ENCODE data around the gene RAD23A. TPM values are rescaled to one million over a fixed set of nuclear protein-coding genes. Genes with fewer than 3 reads are reported as not detected.

Gene RAD23A
- total RNA-seq, 3 donors from 2014 or later = 65.9 to 84.3 (median 66.5) TPM

- Histone ChIP-seq H3K27ac (peak overlapping the region; percentile 96 to 97), H3K4me1 (peaks cover 9 to 17% of the 10 kb centered on the region in 2 donors), H3K27me3 (no peaks in the 10 kb centered on the region), H3K9me3 (no peaks in the 10 kb centered on the region), H3K36me3 (peaks cover 4% of the 10 kb centered on the region), H3K4me3 (peak overlapping the region; percentile 92 to 100 (median 99))
- intact Hi-C loops (cut with DNase I; ENCODE audit: low total_unique reads) = no loop called here
- TF ChIP-seq POLR2AphosphoS5 (IDR thresholded peaks at IDR 0.05) (peak in 1 of 3 donors; percentile 12), POLR2A (IDR thresholded peaks at IDR 0.05) (no peak), CTCF (IDR thresholded peaks at IDR 0.05) (peak in 2 of 3 donors; percentile 39 to 49)
- DNase-seq (ENCODE audit: low spot score in 2 of 2) = no peak
Measured at GRCh38 chr19:12938779-12939601, 6.7 kb upstream of the RAD23A start.

- Histone ChIP-seq H3K36me3 (peaks cover 4% of the 10 kb centered on the region), H3K4me3 (peak overlapping the region; percentile 92 to 100 (median 99)), H3K4me1 (peaks cover 9 to 17% of the 10 kb centered on the region in 2 donors), H3K9me3 (no peaks in the 10 kb centered on the region), H3K27me3 (no peaks in the 10 kb centered on the region), H3K27ac (peak overlapping the region; percentile 96 to 97)
- no peak for TF ChIP-seq POLR2A (IDR thresholded peaks at IDR 0.05)
- no peak for TF ChIP-seq CTCF (IDR thresholded peaks at IDR 0.05)
- TF ChIP-seq POLR2AphosphoS5 (IDR thresholded peaks at IDR 0.05) = no peak
- intact Hi-C loops (cut with DNase I; ENCODE audit: low total_unique reads) = no loop called here
- no peak for DNase-seq (ENCODE audit: low spot score in 2 of 2)
Measured at GRCh38 chr19:12939975-12940423, 5.7 kb upstream of the RAD23A start.

GRCh38 chr19:12940897-12941296, 4.8 kb upstream of the RAD23A start:
- H3K9me3 ChIP-seq = no peaks in the 10 kb centered on the region
- peaks cover 4% of the 10 kb centered on the region for H3K36me3 ChIP-seq
- peak overlapping the region in 2 of 3 donors; percentile 99 to 100 for H3K4me3 ChIP-seq
- H3K27ac ChIP-seq = peak overlapping the region; percentile 96 to 97
- DNase-seq (ENCODE audit: low spot score in 2 of 2) = no peak
- no peaks in the 10 kb centered on the region for H3K27me3 ChIP-seq
- intact Hi-C loops (cut with DNase I; ENCODE audit: low total_unique reads) = no loop called here
- H3K4me1 ChIP-seq = peaks cover 9 to 17% of the 10 kb centered on the region in 2 donors
- TF ChIP-seq POLR2A (IDR thresholded peaks at IDR 0.05) (no peak), POLR2AphosphoS5 (IDR thresholded peaks at IDR 0.05) (no peak), CTCF (IDR thresholded peaks at IDR 0.05) (no peak)

- peak overlapping the region; percentile 26 to 40 for H3K27ac ChIP-seq
- DNase-seq (ENCODE audit: low spot score in 2 of 2) = no peak
- H3K9me3 ChIP-seq = no peaks in the 10 kb centered on the region
- peaks cover 7% of the 10 kb centered on the region for H3K36me3 ChIP-seq
- TF ChIP-seq POLR2AphosphoS5 (IDR thresholded peaks at IDR 0.05) = no peak
- TF ChIP-seq POLR2A (IDR thresholded peaks at IDR 0.05) = no peak
- no peak for TF ChIP-seq CTCF (IDR thresholded peaks at IDR 0.05)
- no peaks in the 10 kb centered on the region for H3K27me3 ChIP-seq
- no peak overlapping the region for H3K4me3 ChIP-seq
- intact Hi-C loops (cut with DNase I; ENCODE audit: low total_unique reads) = no loop called here
- peaks cover 9 to 20% of the 10 kb centered on the region in 2 donors for H3K4me1 ChIP-seq
Measured at GRCh38 chr19:12943437-12944044, 2.1 kb upstream of the RAD23A start.

All from breast epithelium (tissue), 4 donors.